NK-92 treated with Interleukin-12 subunit alpha and Interleukin-12 subunit beta, amount 100 ng/mL, for 24 hours (cell line): ENCODE results near the gene CALY.
"Not testable (repeated sequence)": the region's sequence is repeated elsewhere in the genome, so short reads cannot be mapped to it uniquely, and the experiment has no call there.

ENCODE experiments used
- DNase-seq: peaks from one replicate; lab custom pipeline; 2025; lab: John Stamatoyannopoulos, UW

Gene CALY, protein sequence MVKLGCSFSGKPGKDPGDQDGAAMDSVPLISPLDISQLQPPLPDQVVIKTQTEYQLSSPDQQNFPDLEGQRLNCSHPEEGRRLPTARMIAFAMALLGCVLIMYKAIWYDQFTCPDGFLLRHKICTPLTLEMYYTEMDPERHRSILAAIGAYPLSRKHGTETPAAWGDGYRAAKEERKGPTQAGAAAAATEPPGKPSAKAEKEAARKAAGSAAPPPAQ

DNA sequence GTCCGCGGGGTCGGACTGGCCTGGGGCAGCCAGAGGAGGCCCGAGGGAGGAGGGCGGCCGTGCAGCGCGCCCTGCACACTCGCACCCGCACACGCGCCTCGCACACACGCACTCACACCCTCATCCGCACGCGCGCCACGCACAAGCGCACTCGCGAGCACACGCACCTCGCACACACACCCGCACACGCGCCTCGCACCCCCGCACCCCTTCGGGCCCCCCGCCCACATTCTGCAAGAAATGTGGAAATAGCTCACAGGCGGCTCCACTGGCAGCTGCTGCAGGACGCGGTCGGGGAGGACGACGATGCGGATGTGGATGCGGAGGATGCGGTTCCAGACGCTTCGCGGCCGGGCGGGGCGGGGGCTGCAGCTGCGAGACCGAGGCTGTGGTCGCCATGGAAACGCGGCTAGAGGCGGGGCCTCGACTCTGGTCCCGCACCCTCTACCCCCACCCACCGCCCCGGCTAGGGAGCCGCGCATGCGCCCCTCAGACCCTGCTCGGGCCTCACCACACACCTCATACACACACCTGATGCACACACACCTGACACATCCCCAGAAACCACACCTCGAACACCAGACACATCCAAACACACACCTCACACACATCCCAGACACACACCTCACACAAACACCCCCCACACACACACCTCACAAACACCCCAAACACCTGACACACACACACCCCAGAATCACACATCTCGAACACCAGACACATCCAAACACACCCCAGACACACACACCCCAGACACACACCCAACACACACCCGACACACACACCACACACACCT is at the start of gene CALY:
Gene CALY (minus strand): TSS at position 320 of the 793 bp plus-strand sequence. CDS start 7,907 bp downstream, outside the sequence.
- no peak for DNase-seq

DNA sequence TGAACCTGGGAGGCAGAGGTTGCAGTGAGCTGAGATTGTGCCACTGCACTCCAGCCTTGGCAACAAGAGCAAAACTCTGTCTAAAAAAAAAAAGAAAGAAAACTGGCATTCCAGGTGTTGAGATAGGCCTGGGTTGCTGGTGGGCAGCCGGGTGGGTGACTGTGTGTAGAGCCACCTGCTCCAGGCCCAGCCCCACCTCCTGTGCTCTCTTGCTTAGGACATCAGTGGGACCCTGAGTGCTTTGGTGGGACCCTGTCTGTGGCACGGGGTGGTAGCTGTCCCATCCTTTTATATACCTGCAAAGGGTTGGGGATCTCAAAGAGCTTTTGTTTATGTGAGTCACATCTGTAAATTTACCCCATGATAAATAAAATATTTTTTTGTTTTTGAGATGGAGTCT is 48.5 kb upstream of the CALY start:
- DNase-seq = no peak

DNA sequence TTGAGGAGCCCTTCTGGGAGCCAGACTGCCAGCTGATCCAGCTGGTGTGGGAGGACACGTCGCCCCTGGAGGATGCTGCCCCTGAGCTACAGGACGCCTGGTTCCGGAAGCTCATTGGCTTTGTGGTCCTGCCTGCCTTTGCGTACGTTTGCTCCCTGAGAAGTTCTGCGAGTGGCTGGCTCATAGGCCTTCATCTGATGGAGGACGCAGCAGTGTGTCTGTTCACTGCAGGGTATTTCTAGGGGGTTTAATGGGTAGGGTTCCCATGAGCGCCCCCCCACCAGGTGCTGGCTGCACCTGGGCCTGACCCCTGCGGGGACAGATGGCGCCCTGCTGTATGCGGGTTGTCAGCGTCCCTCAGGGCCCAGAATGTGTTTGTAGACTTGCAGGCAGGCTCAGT is 47.4 kb upstream of the CALY start:
- no peak for DNase-seq

DNA sequence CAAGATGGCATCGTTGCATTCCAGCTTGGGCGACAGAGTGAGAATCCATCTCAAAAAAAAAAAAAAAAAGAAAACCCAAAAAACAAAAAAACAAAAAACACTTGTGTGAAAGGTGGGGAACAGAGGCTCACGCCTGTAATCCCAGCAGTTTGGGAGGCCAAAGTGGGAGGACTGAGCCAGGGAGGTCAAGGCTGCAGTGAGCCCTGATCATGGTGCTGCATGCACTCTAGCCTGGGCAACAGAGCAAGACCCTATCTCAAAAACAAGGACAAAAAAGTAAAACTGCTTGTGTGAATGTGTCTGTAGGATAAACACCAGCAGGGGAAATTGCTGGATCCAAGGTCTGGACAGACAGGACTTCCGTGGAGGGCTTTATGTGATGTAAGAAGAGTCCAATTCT is 46.9 kb upstream of the CALY start:
- no peak for DNase-seq

DNA sequence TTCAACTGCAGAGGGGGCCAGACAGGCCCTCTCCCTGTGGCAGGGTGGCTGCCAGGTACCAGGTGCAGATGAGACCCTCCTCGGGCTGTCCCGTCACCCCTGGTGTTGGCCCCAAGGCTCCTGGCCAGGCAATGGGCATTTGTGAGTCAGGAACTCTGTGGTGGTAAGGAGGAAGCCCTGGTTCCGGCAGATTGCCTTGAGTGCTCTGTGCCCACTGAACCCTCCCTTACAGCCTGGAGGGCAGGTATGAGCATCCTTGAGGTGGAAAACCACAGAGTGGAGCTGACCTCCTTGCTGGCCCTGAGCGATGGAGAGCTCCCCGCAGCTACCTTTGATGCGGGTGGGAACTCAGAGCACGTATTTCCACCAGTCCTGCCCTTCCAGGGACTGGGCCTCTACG is 44.3 kb upstream of the CALY start:
- no peak for DNase-seq

DNA sequence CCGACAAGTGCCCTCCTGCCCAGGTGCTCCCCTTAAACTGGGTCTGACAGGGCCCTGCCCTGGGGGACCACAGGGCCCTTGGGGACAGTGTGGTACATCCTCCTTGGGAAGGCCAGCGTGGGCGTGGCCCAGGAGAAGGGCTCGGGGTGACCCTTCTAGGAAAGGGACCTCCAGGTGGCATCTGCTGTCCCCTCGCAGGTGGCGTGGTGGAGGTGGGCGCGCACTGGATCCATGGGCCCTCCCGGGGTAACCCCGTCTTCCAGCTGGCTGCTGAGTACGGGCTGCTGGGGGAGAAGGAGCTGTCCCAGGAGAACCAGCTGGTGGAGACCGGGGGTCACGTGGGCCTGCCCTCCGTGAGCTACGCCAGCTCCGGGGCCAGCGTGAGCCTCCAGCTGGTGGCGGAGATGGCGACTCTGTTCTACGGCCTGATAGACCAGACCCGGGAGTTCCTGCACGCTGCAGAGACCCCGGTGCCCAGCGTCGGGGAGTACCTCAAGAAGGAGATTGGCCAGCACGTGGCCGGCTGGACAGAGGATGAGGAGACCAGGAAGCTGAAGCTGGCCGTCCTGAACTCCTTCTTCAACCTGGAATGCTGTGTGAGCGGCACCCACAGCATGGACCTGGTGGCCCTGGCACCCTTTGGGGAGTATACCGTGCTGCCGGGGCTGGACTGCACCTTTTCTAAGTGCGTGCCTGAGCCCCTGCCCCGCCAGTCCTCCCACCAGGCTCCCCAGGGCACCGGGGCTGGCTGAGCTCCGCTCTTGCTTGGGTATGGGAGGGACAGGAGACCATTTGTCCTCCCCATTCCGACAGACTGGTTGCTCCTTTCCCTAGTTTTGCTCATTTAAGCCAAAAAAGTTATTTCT is 43.3 kb upstream of the CALY start:
- DNase-seq = no peak

DNA sequence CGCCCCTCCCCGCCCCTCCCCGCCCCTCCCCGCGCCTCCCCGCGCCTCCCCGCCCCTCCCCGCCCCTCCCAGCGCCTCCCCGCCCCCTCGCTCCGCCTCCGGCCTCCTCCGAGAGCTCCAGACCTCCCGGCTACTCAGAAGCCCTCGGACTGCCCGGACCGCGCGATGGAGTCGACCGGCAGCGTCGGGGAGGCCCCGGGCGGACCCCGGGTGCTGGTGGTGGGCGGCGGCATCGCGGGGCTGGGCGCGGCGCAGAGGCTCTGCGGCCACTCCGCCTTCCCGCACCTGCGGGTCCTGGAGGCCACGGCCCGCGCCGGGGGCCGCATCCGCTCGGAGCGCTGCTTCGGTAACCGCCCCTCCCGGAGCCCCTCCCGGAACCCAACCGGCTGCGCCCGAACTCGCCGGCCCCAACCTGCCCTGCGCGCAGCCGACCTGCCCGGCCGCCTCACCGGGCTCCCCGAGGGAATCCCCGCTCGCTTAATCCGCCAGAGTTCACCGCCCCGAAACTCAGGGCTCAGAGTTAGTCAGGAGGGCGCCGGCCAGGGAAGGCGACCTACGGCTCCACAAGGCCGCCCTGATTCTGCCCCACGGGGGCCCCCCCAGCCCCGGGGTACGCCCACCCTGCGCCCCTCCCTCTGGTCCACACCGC is 42.6 kb upstream of the CALY start, which contains the start of gene PAOX:
Gene PAOX (plus strand): TSS at position 111 of the 649 bp plus-strand sequence. CDS start 55 bp downstream, at position 166.
- DNase-seq = no peak

DNA sequence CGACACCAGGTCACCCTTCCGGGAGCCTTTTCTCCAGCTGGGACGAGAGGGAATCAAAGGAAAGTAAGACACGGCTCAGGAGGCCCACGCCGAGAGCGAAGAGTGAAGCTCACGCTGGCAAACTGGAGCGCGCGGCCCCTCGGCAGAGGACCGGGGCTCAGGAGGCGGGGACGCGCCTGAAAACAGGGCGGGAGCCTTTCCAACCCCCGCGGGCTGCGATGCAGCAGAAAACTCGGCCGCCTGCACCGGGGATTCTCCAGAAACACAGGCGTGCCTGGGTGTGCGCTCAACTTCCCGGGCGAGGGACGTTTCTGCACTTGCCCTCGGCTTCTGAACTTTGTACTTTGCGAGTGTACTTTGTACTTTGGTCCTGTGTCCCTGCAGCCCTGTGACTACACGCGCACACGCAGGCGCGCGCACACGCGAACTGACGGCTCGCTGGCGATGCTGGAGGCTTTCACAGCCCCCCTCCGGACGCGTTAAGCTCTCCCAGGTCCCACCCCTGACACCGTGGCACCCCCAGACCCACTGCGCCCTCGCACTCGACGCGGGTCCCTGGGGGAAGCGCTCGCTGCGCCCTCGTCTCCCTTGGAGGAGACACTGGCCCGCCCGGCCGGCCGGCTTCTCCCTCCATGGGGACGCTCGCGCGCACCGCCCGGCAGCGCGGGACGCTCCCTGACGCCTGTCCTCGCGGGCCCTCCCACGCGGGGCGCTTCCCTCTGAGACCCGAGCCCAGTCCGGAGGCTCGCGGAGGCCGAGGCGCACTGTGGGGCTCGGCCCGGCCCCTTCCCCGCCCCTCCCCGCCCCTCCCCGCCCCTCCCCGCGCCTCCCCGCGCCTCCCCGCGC is 41.8 kb upstream of the CALY start:
- DNase-seq = no peak

DNA sequence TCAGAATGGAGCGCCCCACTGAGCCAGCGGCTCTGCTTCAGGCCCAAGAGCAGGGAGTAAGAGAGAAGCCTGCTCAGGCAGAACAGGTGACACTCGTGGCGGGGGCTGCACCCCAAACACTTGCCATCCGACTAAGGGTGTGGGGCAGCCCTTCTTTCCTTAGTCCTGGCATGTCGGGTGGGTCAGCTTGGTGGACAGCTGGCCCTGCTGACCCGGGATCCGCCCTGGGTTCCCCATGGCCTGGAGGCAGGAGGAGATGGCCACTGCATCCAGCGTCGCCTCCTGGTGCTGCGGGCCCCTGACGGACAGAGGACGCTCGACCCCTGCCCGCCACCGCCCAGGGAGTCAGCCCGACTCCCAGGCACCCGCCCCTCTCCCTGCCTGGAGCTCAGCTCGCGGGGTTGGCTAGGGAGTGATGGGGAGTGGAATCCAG is 41.1 kb upstream of the CALY start:
- no peak for DNase-seq

DNA sequence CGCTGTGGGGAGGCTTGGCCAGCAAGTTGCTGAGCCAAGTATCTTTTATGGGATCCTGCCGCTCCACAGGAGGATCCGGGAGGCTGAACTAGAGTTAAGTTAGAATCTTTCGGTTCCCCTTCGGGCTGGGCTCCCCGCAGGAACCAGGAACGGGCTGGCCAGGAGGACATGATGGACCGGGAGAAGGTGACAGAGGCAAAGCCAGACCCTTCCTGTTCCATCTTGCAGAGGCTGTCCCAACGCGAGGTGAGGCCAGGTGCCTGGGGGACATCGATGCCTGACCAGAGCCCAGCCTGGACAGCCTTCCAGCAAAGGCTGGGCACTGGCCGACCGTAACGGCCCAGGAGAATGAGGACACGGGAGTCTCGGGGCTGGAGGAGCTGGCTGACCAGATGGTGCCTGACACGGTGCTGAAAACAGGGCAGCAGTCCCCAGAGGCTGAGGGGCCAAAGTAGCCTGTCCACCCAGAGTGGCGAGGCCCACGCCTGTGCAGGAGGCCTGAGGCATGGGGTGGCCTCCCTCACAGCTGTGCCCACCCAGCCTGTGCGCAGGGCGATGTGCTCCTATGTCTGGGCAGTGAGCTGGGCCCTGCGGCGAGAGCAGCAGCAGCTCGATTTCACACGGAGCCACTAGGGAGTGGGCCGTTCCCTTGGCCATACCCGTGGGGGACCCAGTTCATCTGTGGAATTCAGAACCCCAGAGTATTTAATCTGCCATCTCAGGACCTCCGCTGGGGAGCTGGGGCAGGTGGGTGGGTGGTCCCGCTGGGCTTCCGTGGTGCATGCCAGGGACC is 40.5 kb upstream of the CALY start:
- DNase-seq = no peak

DNA sequence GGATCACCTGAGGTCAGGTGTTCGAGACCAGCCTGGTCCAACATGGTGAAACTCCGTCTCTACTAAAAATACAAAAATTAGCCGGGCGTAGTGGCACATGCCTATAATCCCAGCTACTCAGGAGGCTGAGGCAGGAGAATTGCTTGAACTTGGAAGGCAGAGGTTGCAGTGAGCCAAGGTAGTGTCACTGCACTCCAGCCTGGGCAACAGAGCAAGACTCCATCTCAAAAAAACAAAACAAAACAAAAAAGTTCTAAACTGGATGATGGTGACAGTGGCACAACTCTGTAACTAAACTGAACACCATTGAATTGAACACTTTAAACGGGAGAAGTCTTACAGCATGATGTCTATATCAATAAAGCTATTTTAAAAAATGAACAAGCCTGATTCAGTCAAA is 39.5 kb upstream of the CALY start:
- DNase-seq = not testable (repeated sequence)

DNA sequence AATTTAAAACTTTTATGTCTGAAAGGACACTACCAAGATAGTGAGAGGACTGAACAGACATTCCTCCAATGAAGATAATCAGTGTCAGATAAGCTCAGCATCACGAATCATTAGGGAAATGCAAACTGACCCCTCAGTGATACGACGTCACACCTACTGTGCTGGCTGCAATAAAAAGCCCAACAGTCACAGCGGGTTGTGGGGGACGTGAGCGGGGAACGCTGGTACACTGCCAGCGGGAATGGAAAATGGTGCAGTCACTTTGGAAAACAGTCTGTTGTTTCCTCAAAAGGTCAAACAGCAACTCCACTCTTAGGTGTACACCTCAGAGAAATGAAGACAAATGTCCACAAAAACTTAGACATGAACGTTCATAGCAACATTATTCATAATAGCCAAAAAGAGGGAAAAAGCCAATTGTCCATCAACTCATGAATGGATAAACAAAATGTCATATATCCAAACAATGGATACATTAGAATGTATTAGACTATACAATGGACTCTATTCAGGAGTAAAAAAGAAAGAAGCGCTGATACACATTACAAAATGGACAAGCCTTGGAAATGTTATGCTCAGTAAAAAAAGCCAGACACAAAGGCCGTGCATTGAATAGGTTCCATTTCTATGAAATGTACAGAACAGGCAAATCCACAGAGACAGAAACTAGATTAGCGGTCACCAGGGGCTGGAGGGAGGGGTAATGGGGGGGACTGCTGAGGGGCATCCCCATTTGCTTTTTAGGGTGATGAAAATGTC is 38.8 kb upstream of the CALY start:
- no peak for DNase-seq

DNA sequence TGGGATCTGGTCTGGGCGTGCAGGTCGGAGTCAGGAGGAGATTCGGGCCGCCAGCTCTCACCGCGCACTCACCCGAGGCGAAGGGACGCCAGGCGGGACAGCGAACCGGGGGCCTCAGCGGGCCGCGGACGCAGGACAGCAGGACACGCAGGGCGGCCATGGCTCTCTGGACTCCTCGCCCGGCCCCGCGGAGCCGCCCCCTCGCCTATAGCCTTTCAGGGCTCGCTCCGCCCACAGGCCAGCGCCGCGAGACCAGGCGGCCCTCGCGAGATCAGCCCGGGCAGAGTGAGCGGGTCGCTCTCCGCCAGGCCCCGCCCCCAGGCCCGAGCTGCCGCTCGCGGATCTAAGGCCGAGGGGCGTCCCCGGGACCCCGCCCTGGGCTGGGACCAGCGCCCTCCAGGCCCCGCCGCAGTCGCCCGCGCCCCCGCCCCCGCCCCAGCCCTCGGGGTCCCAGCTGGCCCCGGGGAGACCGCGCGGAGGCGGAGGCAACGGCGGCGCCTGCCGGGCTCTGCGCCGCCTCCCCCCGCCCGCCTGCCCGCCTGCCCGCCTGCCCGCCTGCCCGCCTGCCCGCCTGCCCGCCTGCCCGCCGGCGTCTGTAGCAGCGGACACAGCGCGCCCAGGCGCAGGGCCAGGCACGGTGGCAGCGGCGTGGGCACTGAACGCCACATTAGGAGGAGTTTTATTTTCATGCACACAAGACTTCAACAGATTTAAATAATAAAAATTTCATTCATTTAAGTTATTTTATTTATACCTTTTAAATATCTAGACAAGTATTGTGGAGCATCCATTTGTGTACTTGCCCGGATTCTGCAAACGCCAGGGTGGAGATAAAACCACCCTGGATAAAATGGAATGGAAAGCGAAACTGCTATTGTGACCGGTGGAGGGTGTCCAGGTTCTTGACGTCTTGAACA is 36.7 kb upstream of the CALY start, which contains the start of gene ECHS1:
Gene ECHS1 (minus strand): TSS at position 181 of the 917 bp plus-strand sequence. CDS start 21 bp downstream, at position 160.
- DNase-seq = peak; percentile 80

DNA sequence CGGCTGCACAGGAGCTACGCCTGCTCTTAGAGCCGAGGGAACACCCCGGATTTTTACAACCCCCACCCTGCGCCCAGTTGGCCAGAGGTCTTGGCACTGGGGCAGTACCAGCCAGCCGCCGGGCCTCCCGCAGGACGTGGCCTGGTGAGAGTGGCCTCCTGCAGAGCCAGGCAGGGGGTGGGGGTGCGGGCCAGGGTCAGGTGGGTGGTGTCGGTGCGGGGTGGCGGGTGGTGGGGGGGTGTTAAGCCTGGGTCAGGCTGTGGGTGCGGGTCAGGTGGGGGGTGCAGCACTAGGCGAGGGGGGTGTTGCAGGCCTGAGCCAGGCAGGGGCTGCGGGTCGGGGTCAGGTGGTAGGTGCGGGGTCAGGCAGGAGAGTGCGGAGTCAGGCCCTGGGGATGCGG is 35.8 kb upstream of the CALY start:
- DNase-seq = no peak

DNA sequence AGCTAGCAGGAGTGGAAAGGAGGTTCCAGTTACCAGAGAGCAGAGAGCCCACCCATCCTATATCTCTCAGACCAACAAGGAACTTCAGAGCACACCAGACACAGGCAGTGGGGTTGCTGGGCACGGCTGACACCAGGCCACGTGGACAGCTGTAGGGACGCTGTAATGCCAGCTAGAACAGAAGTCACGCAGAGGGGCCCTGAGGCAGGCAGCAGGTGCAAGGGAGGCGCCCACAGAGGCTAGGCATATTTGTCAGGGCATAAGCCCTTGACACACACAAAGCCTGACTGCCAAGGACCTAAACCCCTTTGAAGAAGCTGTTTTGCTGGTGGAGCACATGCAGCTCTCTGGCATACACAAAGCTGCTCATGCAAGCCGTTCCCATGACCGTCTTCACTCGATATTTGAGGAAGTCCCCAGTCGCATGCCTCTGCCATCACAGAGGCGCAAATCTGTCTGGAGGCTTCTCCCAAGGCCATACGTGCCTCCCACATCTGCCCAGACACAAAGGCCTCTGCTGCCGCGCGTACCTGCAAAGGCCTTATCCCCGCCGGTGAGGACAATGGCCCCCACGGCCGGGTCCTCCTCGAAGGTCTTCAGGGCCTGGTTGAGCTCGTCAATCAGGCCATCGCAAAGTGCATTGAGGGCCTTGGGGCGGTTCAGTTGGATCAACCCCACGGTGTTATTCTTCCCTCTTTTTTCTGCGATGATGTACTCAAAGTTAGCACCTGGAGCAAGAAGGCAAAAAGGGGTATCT is 33.5 kb upstream of the CALY start:
- no peak for DNase-seq

DNA sequence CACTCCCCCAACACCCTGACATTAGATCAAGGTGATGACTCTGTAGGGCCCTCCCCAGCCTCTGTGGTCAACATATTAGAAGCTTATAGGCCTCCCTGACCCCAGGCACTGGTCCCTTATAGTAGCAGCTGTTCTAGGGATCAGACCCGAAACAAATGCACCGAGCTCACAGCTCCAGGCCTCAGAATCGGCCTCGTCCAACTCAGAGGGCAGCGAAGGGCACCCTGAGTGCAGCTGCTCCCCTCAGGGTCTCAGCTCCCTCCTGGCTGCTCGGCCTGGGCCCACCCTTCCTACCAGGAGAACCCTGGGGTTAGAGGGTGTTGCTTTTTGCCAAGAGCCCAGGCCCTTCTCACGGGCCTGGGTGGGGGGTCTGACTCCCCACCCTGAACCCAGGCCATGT is 31.5 kb upstream of the CALY start:
- DNase-seq = no peak

DNA sequence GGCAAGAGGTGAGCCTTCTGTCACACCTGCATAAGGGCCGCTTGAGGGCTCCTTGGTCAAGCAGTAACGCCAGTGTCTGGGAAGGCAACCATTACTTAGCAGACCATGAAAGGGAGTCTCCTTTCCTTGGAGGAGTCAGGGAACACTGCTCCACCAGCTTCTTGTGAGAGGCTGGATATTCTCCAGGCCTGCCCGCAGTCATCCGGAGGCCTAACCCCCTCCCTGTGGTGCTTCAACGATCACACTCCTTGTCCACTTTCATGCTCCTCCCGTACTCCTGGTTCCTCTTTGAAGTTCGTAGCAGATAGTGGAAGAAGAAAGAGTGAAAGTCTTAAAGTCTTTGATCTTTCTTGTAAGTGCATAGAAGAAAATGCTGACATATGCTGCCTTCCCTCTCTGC is 30.8 kb upstream of the CALY start:
- DNase-seq = not testable (repeated sequence)

DNA sequence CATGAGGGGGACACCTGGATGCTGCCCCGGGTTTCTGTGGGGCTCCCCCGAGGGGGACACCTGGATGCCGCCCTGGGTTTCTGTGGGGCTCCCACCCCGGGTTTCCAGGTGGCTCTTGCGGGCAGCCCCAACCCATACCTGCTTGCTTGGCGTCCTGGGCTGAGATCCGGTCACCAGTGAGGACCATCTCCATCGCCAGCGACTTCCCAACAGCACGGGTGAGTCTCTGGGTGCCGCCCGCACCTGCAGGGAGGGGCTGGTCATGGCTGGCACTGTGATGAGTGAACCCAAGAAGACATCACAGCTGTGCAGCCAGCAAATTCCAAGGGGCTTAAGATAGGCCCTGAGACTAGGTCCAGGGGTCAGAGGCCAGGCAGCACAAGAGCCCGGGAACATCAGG is 30.1 kb upstream of the CALY start:
- DNase-seq = no peak
